HG02840 (cell line): ENCODE measurements around the gene ANAPC2.

Experiments
- ATAC-seq: cut with Tn5 transposase; IDR thresholded peaks from one replicate; pipeline ENCODE4 v1.9.1; 2021; ENCODE audit warnings: mild to moderate bottlenecking, moderate library complexity, moderate number of reproducible peaks; ENCODE audit not compliant: unreplicated experiment, low FRiP score

ANAPC2 gene

GRCh38 chr9:137227054-137227852 lies 38.9 kb upstream of the ANAPC2 start, which contains the start of gene RNF224:
Gene RNF224, plus strand, starts transcription at chr9:137227502. Its CDS starts 834 bp downstream, at chr9:137228336.
- no peak for ATAC-seq

GRCh38 chr9:137226338-137227053 lies 38.1 kb upstream of the ANAPC2 start:
- no peak for ATAC-seq

DNA sequence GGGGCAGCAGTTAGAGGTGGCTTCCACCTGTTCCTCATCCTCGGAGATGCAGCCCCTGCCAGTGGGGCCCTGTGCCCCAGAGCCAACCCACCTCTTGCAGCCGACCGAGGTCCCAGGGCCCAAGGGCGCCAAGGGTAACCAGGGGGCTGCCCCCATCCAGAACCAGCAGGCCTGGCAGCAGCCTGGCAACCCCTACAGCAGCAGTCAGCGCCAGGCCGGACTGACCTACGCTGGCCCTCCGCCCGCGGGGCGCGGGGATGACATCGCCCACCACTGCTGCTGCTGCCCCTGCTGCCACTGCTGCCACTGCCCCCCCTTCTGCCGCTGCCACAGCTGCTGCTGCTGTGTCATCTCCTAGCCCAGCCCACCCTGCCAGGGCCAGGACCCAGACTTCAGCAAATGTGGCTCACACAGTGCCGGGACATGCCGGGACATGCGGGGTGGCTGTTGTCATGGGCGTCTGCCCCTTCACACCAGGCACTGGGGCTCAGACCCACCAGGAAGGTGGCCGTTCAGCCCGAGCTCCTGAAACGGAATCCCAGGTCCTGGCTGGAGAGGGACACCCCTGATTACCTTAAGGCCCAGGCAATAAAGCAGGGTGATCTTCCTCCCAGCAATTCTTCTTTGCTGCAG lies 37.5 kb upstream of the ANAPC2 start:
- ATAC-seq, result no peak

DNA sequence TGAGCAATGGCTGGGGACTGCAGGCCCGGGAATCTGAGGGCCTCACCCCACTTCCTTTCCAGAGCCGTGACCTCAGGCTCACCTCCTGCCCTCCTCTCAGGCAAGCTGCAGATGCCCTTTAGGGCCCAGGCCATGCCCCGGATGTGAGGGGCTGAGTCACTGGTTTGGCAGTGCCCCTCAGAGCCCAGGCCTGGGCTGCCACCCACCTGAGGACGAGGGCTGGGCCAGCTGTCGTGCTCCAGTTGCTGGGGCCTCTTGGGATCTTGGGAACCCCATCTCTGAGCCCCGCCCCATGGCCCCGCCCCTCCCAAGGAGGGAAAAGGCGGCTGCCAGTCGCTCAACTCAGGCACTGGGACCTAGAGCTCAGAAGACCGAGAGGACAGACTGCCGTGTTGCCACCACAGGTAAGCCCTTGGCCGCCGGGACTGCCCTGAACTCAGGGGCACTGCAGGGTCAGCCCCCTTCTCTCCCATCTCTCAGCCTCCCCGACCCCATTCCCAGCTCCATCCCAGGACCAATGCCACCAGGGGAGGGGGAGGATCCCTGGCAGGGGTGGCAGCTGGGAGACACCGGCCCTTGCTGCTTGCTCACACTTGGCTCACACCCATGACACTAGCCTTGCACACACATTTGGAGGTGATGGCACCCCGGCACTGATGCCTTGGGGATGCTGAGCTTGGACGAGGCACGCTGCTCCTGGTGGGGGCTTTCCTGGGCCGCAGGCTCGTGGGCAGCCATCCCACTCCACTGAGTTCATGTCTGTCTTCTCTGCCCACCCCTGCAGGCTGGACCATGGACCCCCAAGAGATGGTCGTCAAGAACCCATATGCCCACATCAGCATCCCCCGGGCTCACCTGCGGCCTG lies 36.7 kb upstream of the ANAPC2 start, which contains the start of gene CYSRT1:
TSS of gene CYSRT1 (plus strand) at position 345 of the 865 bp plus-strand sequence. CDS start at position 793, 448 bp downstream.
- no peak for ATAC-seq

DNA sequence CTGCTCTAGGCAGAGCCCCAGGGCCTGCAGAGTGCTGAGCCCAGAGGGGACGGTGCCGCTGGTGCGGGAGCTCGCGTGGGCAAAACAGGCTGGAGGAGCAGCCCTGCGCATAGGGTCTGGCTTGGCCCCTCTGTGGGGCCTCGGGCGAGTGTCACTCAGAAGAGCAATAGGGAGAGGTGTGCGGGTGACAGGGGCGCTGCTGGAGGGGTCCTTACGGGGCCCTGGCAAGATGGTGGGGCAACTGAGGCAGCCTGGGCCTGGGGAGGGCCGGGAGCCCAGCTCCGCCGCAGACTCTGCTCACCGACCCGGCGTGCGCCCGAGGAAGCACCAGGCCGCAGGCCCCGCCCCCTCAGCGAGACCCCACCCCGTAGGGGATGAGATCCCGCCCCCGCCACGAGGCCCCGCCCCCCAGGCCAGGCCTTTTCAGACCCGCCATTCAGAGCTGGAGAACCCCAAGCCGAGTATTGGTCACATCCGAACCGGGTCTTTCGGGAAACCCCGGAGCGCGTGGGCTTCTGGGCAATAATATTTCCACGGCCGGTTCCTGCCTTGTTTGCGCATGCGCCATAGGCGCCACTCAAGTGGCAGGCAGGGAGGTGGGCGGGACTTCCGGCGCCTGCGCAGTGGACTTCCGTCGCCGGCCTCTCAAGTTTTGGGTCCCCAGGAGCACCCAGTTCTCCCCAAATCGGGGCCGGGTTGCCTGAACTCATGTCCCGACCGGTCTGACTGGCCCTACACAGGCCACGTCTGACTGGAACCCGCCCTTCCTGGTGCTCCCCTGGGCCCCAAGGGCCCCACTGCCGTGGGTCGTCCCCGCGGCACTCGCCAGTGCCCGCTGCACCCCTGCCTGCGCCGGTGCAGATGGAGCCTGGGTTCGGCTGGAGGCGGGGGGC lies 35.0 kb upstream of the ANAPC2 start:
- ATAC-seq, result peak; percentile 84

- peak; percentile 1 for ATAC-seq
These were observed 34.1 kb upstream of the ANAPC2 start, which contains the start of gene RNF208 for GRCh38 chr9:137222190-137223077. Gene RNF208, minus strand, starts transcription at chr9:137222240. Its CDS starts 1,028 bp downstream, at chr9:137221212.

- no peak for ATAC-seq
These were observed 33.2 kb upstream of the ANAPC2 start for GRCh38 chr9:137221506-137222111.

DNA sequence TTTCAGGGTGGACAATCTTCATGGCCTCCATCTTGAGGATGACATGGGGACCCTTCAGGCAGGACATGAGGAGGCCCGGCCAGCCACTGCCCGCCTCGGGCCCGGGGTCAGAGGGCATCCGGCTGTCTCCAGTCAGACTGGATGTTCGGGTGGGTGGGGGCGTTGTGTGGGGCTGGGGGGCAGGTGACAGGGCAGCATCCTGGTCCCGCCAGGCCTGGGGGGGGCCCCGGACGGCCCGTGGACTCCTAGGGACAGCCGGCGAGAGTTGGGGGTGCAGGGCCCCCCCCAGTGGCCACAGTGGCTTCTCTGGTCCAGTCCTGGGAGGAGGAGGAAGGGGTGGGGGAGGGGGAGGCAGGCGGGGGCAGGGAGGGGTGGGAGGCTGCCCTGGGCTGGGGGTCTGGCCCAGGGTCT lies 32.7 kb upstream of the ANAPC2 start:
- ATAC-seq, result no peak

GRCh38 chr9:137220317-137221094 lies 32.1 kb upstream of the ANAPC2 start:
- no peak for ATAC-seq

- ATAC-seq, result no peak
These were observed 31.5 kb upstream of the ANAPC2 start for GRCh38 chr9:137219757-137220316.

DNA sequence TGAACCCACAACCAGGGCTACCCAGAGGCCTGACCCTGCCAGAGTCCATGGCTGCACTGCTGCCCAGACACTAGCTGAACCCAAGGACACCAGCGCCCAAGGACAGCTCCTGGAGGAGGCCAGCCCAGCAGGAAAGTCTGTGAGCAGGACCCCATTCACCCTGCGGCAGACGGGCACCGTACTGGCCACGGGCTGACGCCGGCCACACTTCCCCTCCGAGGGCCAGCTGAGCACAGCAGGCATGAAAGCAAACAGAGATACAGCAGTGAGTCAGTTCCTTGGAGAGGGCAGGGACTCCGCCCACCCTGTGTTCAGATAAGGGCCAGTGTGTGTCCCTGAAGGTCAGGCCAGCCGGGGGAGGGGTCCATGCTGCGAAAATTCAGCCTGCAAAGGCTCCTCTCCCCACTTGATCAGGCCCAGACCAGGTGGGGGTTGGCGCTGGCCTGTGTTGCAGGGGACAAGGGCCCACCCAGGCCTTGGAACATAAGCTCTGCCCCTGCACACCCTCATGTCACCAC lies 30.5 kb upstream of the ANAPC2 start:
- ATAC-seq, result no peak

DNA sequence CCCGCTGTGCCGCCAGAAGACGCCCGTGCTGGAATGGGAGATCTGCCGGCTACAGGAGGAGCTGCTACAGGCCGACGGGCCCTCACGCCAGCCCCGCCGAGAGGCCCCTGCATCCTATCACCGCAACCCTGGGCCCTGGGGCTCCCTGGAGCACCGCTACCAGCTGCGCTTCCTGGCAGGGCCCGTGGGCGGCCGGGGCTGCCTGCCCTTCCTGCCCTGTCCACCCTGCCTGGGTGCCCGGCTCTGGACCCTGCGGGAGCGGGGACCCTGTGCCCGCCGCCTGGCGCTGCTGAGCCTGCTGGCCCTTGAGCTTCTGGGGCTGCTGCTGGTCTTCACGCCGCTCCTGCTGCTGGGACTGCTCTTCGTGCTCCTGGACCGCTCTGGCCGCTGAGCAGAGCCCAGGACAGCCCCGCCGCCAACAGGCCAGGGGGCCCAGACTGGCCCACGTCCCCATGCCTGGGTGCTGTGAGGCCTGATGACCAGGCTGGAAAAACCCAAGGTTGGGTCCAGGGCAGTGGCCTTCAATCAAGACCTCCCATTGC lies 29.9 kb upstream of the ANAPC2 start:
- no peak for ATAC-seq

- ATAC-seq, result no peak
These were observed 29.2 kb upstream of the ANAPC2 start for GRCh38 chr9:137217276-137218211.

GRCh38 chr9:137216188-137216965 lies 28.0 kb upstream of the ANAPC2 start:
- no peak for ATAC-seq
